Measurements from ENCODE around the gene IQGAP3. TPM values are rescaled to one million over a fixed set of nuclear protein-coding genes. Genes with fewer than 3 reads are reported as not detected.
"Not testable (repeated sequence)": the region's sequence is repeated elsewhere in the genome, so short reads cannot be mapped to it uniquely, and the experiment has no call there.

Gene IQGAP3
- total RNA-seq, 2 donors from 2014 or later: 3.4 to 6.4 TPM

DNA sequence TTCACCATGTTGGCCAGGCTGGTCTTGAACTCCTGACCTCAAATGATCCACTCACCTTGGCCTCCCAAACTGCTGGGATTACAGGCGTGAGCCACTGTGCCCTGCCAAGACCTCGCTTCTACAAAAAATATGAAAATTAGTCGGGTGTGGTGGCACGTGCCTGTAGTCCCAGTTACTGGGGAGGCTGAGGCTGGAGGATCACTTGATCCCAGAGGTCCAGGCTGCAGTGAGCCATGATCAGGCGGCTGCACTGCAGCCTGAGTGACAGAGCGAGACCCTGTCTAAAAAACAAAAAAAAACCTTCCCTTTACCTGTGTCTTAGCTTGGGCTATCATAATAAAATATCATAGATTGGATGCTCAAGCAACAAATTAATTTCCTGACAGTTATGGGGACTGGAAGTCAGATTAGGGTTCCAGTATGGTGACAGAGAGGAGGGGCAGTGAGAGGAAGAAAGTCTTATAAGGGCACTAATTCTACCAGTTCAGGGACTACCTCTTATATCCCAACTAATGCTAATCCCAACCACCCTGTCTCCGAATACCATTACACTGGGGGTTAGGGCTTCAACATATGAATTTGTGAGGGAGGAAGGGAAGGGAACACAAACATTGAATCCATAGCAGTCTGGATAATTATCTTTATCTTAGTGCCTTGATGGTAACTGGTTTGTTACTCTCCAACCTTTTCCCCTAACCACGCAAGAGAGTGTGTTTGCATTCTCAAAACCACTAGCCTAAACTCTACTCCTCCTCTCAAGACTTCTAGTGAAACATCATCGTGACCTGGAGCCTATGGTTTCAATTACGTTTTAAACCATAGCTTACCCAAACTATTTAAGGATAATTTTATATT is 18.2 kb upstream of the IQGAP3 start:
- Mint-ChIP-seq H3K9me3 (no peaks in the 10 kb centered on the region), H3K4me1 (ENCODE audit: low read depth in 2 of 2) (peaks cover 14 to 20% of the 10 kb centered on the region in 2 donors), H3K27me3 (no peaks in the 10 kb centered on the region), H3K4me3 (peak overlapping the region; percentile 75), H3K36me3 (peaks cover 8% of the 10 kb centered on the region), H3K27ac (peak overlapping the region; percentile 61 to 86)
- DNase-seq (ENCODE audit: low spot score) (no peak), ATAC-seq (no peak)

DNA sequence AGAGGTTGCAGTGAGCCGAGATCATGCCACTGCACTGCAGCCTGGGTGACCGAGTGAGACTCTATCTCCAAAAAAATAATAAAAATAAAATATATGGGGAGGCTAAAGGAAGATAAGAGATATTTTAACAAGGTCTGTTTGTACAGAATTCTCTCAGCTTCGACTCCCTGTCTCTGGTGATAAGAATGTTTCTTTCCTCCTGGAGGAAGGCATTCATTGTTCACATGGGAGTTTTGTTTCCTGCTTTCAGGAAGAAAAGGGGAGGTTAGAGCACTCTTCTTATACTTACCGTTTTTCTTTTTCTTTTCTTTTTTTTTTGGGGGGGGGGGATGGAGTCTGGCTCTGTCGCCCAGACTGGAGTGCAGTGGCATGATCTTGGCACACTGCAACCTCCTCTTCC is 17.2 kb upstream of the IQGAP3 start:
- H3K9me3 Mint-ChIP-seq: no peaks in the 10 kb centered on the region
- no peak overlapping the region for H3K27ac Mint-ChIP-seq
- no peak for ATAC-seq
- H3K27me3 Mint-ChIP-seq: no peaks in the 10 kb centered on the region
- no peak overlapping the region for H3K4me3 Mint-ChIP-seq
- no peak for DNase-seq (ENCODE audit: low spot score)
- no peaks in the 10 kb centered on the region for H3K36me3 Mint-ChIP-seq
- peaks cover 9 to 12% of the 10 kb centered on the region in 2 donors for H3K4me1 Mint-ChIP-seq (ENCODE audit: low read depth in 2 of 2)

DNA sequence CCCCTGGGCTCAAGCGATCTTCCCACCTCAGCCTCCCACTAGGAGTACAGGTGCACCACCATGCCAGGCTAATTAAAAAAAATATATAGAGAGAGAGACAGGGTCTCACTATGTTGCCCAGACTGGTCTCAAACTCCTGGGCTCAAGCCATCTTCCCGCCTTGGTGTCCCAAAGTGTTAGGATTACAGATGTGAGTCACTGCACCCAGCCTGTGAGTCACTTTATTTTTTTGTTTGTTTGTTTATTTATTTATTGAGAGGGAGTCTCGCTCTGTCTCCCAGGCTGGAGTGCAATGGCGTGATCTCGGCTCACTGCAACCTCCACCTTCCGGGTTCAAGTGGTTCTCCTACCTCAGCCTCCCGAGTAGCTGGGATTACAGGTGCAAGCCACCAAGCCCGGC is 15.6 kb upstream of the IQGAP3 start:
- not testable (repeated sequence) for H3K4me3 Mint-ChIP-seq; H3K9me3 Mint-ChIP-seq; H3K27ac Mint-ChIP-seq; H3K36me3 Mint-ChIP-seq; ATAC-seq; H3K27me3 Mint-ChIP-seq; DNase-seq (ENCODE audit: low spot score)
- peaks cover 9 to 15% of the 10 kb centered on the region in 2 donors for H3K4me1 Mint-ChIP-seq (ENCODE audit: low read depth in 2 of 2)

DNA sequence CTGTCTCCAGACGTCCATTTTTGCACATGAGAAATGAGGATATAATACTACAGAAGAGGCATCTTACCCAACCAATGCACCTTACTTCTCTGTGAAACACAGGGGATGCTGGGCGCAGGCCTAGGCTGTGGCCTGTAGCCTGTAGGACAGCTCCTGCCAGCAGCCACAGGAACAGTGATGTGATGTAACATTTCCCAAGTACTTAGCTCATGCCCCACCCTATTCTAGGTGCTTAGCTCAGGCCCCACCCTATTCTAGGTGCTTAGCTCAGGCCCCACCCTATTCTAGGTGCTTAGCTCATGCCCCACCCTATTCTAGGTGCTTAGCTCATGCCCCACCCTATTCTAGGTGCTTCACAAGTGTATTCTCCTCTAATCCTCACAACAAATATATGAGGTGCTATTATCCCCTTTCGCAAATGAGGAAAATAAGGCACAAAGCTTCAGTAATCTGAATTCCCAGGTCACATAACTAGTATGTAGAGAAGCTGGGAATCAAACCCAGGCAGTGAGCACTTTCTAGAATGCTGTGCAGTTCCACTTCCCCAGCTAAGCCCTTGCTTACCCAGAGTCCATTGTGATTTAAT is 14.6 kb upstream of the IQGAP3 start:
- no peak for DNase-seq (ENCODE audit: low spot score)
- Mint-ChIP-seq H3K27me3 (no peaks in the 10 kb centered on the region), H3K27ac (no peak overlapping the region), H3K4me3 (no peak overlapping the region), H3K4me1 (ENCODE audit: low read depth in 2 of 2) (peaks cover 5 to 9% of the 10 kb centered on the region in 2 donors), H3K9me3 (no peaks in the 10 kb centered on the region), H3K36me3 (no peaks in the 10 kb centered on the region)
- no peak for ATAC-seq

DNA sequence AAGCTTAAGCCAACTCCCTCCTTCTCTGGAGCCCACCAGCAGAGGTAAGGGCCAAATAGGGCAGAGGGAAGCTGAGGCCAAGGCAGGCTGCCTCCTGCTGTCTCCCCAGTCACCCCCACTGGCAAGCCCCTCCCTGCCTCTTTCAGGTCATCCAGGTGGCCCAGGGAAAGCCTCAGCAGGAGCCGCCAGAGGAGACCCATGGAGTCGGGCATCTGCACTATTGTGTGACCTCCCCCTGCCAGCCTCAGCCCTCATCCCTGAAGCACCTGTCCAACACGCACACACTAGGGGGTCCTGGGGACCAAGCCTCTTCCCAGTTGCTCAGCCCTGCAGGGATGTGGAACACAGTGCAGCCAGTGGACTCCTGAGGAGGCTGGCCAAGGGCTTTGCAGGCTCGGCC is 14.0 kb upstream of the IQGAP3 start:
- no peak overlapping the region for H3K4me3 Mint-ChIP-seq
- peaks cover 5 to 9% of the 10 kb centered on the region in 2 donors for H3K4me1 Mint-ChIP-seq (ENCODE audit: low read depth in 2 of 2)
- H3K36me3 Mint-ChIP-seq: no peaks in the 10 kb centered on the region

DNA sequence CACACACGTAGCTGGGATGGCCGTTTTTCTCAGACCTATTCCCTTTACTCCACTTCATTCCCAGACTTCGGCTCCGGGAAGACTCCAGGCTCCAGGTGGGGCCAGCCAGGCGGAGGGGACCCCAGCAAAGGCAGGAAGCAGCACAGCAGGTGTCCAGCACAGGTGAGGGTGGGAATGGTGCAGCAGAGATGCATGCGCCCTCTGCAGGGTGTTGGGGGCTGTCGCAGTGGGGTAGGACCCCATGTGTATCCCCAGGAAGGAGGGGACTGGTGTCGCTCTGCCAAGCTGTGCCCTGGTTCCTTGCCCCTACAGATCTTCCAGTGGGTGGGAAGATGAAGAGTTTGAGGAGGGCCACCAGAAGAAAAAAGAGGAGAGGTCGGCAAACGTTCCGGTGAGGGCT is 12.4 kb upstream of the IQGAP3 start:
- no peak overlapping the region for H3K4me3 Mint-ChIP-seq
- no peaks in the 10 kb centered on the region for H3K36me3 Mint-ChIP-seq
- DNase-seq (ENCODE audit: low spot score) (no peak), ATAC-seq (no peak)
- H3K9me3 Mint-ChIP-seq: no peaks in the 10 kb centered on the region
- no peak overlapping the region for H3K27ac Mint-ChIP-seq
- no peaks in the 10 kb centered on the region for H3K27me3 Mint-ChIP-seq
- H3K4me1 Mint-ChIP-seq (ENCODE audit: low read depth in 2 of 2): peaks cover 3 to 4% of the 10 kb centered on the region in 2 donors

More for the DNA sequence above, 14.0 kb upstream of the IQGAP3 start:
- DNase-seq (ENCODE audit: low spot score) (no peak), ATAC-seq (no peak)
- H3K27ac Mint-ChIP-seq: no peak overlapping the region
- H3K9me3 Mint-ChIP-seq: no peaks in the 10 kb centered on the region
- no peaks in the 10 kb centered on the region for H3K27me3 Mint-ChIP-seq

DNA sequence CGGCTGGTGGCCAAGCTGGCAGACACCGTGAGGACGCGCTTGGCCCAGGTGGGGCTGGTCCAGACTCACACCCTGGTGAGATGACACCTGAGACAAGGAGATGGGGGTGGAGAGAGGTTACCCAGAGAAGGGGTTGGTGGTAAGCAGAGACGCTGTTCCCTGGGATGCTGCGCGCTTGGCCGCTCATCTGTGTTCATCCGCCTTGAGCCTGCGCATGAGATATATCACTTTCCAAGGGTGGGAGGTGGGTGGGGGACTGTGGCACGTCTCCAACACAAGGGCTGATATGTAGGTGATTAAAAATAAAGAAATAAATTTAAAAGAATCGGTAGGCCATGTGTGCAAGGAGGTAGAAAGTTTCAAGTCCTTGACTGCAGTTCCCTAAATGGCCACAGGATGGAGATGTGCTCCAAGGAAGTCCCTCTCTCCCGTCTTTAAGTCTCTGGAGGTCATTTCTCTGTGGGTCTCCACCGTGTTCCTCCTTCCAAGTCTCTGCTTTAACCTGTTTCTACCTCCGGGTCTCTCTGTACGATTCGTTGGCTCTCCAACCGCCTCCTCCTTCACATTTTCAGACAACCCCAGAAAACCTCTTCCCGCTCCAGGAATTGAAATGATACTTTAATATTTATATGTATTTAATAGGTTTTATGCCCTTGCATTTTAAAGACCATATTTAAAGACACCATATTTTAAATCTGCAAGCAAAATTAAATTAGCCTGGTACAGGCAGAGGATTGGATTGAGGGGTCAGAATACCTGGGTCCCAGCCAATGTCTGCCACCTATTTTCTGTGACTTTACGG is 11.7 kb upstream of the IQGAP3 start:
- no peak overlapping the region for H3K27ac Mint-ChIP-seq
- peaks cover 3 to 4% of the 10 kb centered on the region in 2 donors for H3K4me1 Mint-ChIP-seq (ENCODE audit: low read depth in 2 of 2)
- H3K27me3 Mint-ChIP-seq: no peaks in the 10 kb centered on the region
- peak overlapping the region; percentile 27 for H3K4me3 Mint-ChIP-seq
- no peaks in the 10 kb centered on the region for H3K36me3 Mint-ChIP-seq
- no peaks in the 10 kb centered on the region for H3K9me3 Mint-ChIP-seq
- no peak for DNase-seq (ENCODE audit: low spot score)
- peak; percentile 37 to 64 for ATAC-seq

DNA sequence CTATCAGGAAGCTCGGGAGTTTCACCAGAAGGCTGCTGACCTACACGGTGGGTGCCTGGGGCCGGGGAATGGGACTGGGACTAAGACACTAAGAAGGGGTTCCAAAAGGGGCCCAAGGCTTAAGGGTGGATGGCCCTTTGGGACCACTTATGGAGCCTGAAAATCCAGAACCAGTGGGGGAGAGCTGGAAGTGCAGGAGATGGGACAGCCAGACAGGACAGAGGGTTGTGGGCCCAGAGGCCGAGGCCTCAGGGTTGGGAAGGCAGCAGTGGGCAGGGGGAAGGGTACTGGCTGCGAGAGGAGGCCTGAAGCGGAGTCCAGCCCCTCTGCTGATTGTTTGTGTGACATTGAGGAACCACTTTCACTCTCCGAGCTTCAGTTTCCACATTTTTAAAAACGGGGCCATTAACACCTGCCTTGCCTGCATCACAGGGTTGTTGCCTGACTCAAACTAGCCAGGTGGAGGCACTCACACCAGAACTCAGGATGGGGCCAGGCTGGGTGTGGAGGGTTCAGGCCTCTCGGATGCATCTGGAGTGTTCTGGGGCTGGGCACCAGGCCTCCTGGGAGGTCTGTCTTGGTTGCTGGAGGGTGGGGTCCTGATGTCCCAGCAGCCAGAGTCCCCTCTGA is 10.1 kb upstream of the IQGAP3 start:
- DNase-seq (ENCODE audit: low spot score) (no peak), ATAC-seq (peak in 1 of 2 donors; percentile 25)
- H3K36me3 Mint-ChIP-seq: no peaks in the 10 kb centered on the region
- no peaks in the 10 kb centered on the region for H3K9me3 Mint-ChIP-seq
- H3K27me3 Mint-ChIP-seq: no peaks in the 10 kb centered on the region
- peaks cover 4 to 5% of the 10 kb centered on the region in 2 donors for H3K4me1 Mint-ChIP-seq (ENCODE audit: low read depth in 2 of 2)
- H3K4me3 Mint-ChIP-seq: peak overlapping the region; percentile 16
- H3K27ac Mint-ChIP-seq: peak overlapping the region; percentile 68 to 88

DNA sequence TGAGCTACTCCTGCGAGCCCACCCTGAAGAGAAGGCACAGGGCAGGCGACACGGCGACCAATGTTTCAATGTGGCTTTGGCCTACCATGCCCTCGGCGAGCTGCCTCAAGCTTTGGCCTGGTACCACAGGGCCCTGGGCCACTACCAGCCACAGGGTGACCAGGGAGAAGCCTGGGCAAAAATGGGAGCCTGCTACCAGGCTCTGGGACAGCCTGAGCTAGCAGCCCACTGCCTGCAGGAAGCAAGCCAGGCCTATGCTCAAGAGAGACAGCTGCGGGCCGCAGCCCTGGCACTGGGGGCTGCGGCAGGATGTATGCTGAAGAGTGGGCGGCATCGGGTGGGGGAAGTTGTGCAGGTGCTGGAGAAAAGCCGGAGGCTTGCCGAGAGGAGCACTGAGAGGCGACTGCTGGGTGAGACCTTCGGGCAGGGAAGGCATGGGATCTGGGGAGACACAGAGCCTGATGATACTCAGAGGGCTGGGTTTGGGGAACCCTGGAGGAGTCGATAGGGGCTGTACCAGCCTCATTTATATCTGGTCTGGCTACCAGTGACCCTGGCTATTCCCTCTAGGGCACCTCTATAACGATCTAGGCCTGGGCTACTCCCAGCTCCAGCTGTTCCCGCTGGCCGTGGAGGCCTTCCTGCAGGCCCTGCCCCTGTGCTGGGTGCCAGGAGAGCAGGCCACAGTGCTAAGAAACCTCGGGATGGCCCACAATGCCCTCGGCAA is 9.5 kb upstream of the IQGAP3 start:
- peak overlapping the region; percentile 68 to 88 for H3K27ac Mint-ChIP-seq
- peak overlapping the region; percentile 16 for H3K4me3 Mint-ChIP-seq
- H3K27me3 Mint-ChIP-seq: no peaks in the 10 kb centered on the region
- H3K36me3 Mint-ChIP-seq: no peaks in the 10 kb centered on the region
- H3K9me3 Mint-ChIP-seq: no peaks in the 10 kb centered on the region
- peak; percentile 59 to 68 for ATAC-seq
- H3K4me1 Mint-ChIP-seq (ENCODE audit: low read depth in 2 of 2): peaks cover 4 to 5% of the 10 kb centered on the region in 2 donors
- DNase-seq (ENCODE audit: low spot score): no peak

DNA sequence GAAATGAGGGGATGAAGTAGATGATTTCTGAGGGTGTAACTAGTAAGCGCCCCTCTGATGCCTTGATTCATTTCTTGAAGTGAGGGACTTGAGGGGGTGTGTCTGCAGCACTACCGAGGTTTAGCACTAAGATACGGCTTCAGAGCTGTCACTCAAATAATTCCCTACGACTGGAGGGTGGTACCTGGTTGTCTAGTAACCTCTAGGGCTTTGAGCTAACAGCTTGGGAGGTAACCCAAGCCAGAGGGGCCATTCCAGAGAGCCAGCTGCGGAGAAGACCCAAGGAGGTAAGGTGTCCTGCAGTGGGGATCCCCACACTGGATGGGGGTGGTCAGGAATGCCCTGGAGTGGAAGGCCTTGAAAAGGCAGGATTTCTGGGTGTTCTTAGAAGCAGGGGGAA is 7.1 kb upstream of the IQGAP3 start, which contains the start of gene TTC24:
Gene TTC24 (plus strand): TSS at position 252 of the 400 bp plus-strand sequence. CDS start 1,642 bp downstream, outside the sequence.
- H3K27ac Mint-ChIP-seq: no peak within 1 kb of the TSS
- H3K27me3 Mint-ChIP-seq: peaks cover 3 to 7% of the 10 kb centered on the region in 2 donors
- H3K4me1 Mint-ChIP-seq (ENCODE audit: low read depth in 2 of 2): peaks cover 6 to 7% of the 10 kb centered on the region in 2 donors
- H3K36me3 Mint-ChIP-seq: no peaks in the 10 kb centered on the region
- DNase-seq (ENCODE audit: low spot score) (no peak), ATAC-seq (no peak)
- H3K9me3 Mint-ChIP-seq: no peaks in the 10 kb centered on the region
- H3K4me3 Mint-ChIP-seq: no peak within 1 kb of the TSS

DNA sequence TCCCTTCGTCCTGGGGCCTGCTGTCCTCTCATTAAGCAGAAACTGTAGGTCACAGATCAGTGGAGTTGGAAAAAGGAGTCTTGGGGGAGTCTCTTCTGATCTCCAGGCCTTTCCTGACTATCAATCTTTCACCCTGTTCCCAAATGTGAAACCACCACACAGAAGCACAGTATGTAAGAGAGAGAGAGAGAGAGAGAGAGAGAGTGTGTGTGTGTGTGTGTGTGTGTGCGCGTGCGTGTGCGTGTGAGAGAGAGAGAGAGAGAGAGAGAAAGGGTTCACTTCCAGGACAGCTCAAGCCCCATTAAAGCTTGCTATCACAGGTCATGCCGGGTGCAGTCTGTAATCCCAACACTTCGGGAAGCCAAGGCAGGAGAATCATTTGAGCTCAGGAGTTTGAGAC is 5.7 kb upstream of the IQGAP3 start:
- H3K4me1 Mint-ChIP-seq (ENCODE audit: low read depth in 2 of 2): peaks cover 4 to 6% of the 10 kb centered on the region in 2 donors
- H3K9me3 Mint-ChIP-seq: no peaks in the 10 kb centered on the region
- DNase-seq (ENCODE audit: low spot score) (no peak), ATAC-seq (no peak)
- no peak overlapping the region for H3K4me3 Mint-ChIP-seq
- H3K27me3 Mint-ChIP-seq: peaks cover 6 to 18% of the 10 kb centered on the region in 2 donors
- H3K36me3 Mint-ChIP-seq: no peaks in the 10 kb centered on the region
- no peak overlapping the region for H3K27ac Mint-ChIP-seq

DNA sequence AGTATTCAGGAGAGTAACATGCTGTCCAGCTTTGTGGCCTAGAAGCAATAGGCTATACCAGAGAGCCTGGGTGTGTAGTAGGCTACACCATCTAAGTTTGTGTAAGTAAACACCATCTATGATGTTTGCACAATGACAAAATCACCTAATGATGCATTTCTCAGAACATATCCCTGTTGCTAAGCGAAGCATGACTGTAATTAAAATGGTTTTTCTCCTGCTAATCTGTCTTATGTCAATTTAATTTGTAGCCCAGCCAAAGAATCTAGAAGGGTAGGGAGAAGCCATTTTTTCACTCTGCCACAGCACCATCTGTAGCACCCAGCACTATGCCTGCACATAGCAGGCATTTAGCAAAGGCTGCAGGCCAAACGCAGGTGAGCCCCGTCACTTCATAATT is 5.2 kb upstream of the IQGAP3 start:
- DNase-seq (ENCODE audit: low spot score): no peak
- Mint-ChIP-seq H3K36me3 (no peaks in the 10 kb centered on the region), H3K27me3 (peaks cover 11 to 23% of the 10 kb centered on the region in 2 donors), H3K9me3 (no peaks in the 10 kb centered on the region), H3K4me3 (no peak overlapping the region), H3K4me1 (ENCODE audit: low read depth in 2 of 2) (peaks cover 6 to 11% of the 10 kb centered on the region in 2 donors), H3K27ac (no peak overlapping the region)
- ATAC-seq: no peak
